ENCODE data around the gene ATG16L2.
A peak's percentile ranks its signal among the peaks of the same experiment; 100 is the strongest.

DNA sequence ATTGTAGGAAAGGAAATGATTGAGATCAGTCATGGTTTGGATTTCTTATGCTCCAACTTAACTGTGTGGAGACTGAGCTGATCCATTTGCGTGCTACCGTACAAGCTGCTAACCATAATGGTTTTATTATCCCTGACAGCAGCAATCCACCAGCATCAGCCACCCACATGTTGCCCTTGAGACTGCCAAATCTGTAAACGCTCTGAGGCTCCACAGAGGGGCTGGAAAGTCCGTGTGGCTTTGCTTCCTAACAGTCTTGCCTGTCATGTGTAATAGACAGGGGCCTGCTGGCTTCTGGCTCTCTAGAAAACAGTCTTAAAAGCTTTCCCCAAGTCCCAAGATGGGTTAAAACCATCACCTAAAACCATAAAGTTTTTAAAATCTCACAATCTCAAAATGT lies 30.1 kb downstream of the ATG16L2 start:
- TF ChIP-seq MXI1 (IDR thresholded peaks at IDR 0.05; ENCODE audit: borderline replicate concordance, low read depth, low read length), result peak; percentile 74; the same call in 1 of the 2 replicates
- no peak for TF ChIP-seq RFX5 (IDR thresholded peaks at IDR 0.05; ENCODE audit: low read depth, low read length)
- no peak for TF ChIP-seq CTCF (conservative IDR thresholded peaks at IDR 0.05; ENCODE audit: low read depth, low read length)
- TF ChIP-seq POLR2A (IDR thresholded peaks at IDR 0.05; ENCODE audit: low read depth, low read length), result no peak
- TF ChIP-seq, protein P1, sequence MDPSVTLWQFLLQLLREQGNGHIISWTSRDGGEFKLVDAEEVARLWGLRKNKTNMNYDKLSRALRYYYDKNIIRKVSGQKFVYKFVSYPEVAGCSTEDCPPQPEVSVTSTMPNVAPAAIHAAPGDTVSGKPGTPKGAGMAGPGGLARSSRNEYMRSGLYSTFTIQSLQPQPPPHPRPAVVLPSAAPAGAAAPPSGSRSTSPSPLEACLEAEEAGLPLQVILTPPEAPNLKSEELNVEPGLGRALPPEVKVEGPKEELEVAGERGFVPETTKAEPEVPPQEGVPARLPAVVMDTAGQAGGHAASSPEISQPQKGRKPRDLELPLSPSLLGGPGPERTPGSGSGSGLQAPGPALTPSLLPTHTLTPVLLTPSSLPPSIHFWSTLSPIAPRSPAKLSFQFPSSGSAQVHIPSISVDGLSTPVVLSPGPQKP (IDR thresholded peaks at IDR 0.05; ENCODE audit: borderline replicate concordance, low read depth, low read length), result no peak
- no peak for TF ChIP-seq RAD21 (IDR thresholded peaks at IDR 0.05; ENCODE audit: low read length)
- TF ChIP-seq RCOR1 (IDR thresholded peaks at IDR 0.05; ENCODE audit: insufficient replicate concordance, low read length), result no peak
- TF ChIP-seq MAZ (IDR thresholded peaks at IDR 0.05; ENCODE audit: borderline replicate concordance, low read depth, low read length), result no peak

Data from IMR-90 (cell line).